Right atrium auricular region (tissue), 2 donors: Measurements from ENCODE around the gene TRHDE. TPM values are rescaled to one million over a fixed set of nuclear protein-coding genes. Genes with fewer than 3 reads are reported as not detected.
A peak's percentile ranks its signal among the peaks of the same experiment; 100 is the strongest.

Experiments used
- DNase-seq: peaks from one replicate; pipeline ENCODE4 v3.0.0-alpha.2; 2019; ENCODE audit warnings: low spot score
- H3K27ac ChIP-seq, 2 donors: fragments of 200-600 bp; sonication (generic); 1 replicate in 1 of 2; 2 replicates in 1 of 2; pipeline ENCODE4 v1.5.1; 2016 to 2019
- H3K27me3 ChIP-seq, 2 donors: fragments of 200-600 bp; sonication (generic); one replicate each; pipeline versions ENCODE4 v1.5.1 to v1.6.0; 2017 to 2019
- H3K36me3 ChIP-seq: fragments of 200-600 bp; sonication (generic); one replicate; pipeline ENCODE4 v1.5.1; 2016
- H3K4me1 ChIP-seq, 2 donors: fragments of 200-600 bp; sonication (generic); one replicate each; pipeline versions ENCODE4 v1.5.1 to v1.6.0; 2017 to 2019
- H3K4me3 ChIP-seq, 2 donors: fragments of 200-600 bp; sonication (generic); 1 replicate in 1 of 2; 2 replicates in 1 of 2; pipeline ENCODE4 v1.5.1; 2017 to 2019; ENCODE audit warnings: mild to moderate bottlenecking in 1 of 2, moderate library complexity in 1 of 2
- H3K9me3 ChIP-seq, 2 donors: fragments of 200-600 bp; sonication (generic); one replicate each; pipeline ENCODE4 v1.5.1; 2019
- total RNA-seq, 2 donors: library from RNA; depleted of rRNA; stranded (reverse); fragments of >200 nt; gene quantifications; one replicate each; pipeline ENCODE4 v1.1.0, GENCODE V29; 2016
- TF ChIP-seq, protein P1 (sequence below), 2 donors: fragments of 200-600 bp; sonication (generic); IDR thresholded peaks; one replicate each; pipeline ENCODE4 v1.5.1; 2019; ENCODE audit warnings: antibody characterized with exemption in 2 of 2

The TRHDE gene
- total RNA-seq, 2 donors from 2014 or later: 0.37 to 3.4 TPM

DNA sequence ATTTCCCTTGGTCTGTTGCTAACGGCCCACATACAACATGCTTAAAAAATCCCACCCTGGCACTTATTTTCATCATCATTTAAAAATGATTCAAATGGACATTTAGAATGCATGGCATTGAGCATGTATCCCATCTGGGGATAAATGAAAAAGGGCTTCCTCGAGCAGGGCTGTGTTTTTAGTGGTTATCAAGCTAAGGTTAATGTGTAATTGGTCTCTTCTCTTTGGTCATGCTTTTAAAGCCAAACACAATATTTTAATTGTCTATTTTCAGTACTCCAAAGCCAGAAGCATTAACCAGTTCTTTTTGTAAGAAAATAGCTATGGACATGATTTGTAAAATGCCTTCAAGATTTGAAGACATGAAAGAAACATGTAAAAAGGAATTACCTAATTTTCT, 1.9 kb upstream of the TRHDE start:
- Histone ChIP-seq H3K27me3 (peaks cover 10 to 14% of the 10 kb centered on the region in 2 donors), H3K4me1 (peaks cover 0 to 25% of the 10 kb centered on the region in 2 donors), H3K27ac (no peak overlapping the region), H3K4me3 (no peak overlapping the region), H3K36me3 (no peaks in the 10 kb centered on the region), H3K9me3 (no peaks in the 10 kb centered on the region)
- TF ChIP-seq, protein P1, sequence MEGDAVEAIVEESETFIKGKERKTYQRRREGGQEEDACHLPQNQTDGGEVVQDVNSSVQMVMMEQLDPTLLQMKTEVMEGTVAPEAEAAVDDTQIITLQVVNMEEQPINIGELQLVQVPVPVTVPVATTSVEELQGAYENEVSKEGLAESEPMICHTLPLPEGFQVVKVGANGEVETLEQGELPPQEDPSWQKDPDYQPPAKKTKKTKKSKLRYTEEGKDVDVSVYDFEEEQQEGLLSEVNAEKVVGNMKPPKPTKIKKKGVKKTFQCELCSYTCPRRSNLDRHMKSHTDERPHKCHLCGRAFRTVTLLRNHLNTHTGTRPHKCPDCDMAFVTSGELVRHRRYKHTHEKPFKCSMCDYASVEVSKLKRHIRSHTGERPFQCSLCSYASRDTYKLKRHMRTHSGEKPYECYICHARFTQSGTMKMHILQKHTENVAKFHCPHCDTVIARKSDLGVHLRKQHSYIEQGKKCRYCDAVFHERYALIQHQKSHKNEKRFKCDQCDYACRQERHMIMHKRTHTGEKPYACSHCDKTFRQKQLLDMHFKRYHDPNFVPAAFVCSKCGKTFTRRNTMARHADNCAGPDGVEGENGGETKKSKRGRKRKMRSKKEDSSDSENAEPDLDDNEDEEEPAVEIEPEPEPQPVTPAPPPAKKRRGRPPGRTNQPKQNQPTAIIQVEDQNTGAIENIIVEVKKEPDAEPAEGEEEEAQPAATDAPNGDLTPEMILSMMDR (IDR thresholded peaks at IDR 0.05): no peak
- DNase-seq: no peak

DNA sequence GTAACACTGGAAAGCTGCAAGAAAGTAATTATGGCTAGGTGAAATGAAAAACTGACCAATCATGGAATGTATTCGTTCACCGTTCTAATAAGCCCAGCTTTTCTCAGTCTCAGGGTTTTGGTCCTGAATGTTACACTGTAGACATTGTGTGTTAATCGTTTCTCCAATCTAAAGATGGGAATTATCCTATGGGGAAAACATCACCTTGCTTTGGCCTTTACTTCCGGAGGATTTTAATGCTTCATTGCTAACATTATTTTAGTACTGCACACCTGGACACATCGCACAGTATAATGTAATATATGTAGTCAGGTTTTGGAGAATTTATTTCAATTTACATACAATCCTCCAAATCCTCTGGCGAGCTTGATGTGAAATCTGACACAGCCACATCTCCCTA, 1.2 kb upstream of the TRHDE start:
- DNase-seq: no peak
- Histone ChIP-seq H3K4me1 (peaks cover 0 to 25% of the 10 kb centered on the region in 2 donors), H3K4me3 (peak overlapping the region in 1 of 2 donors; percentile 51), H3K36me3 (no peaks in the 10 kb centered on the region), H3K9me3 (no peaks in the 10 kb centered on the region), H3K27me3 (peaks cover 10 to 14% of the 10 kb centered on the region in 2 donors), H3K27ac (no peak overlapping the region)
- TF ChIP-seq, protein P1 (IDR thresholded peaks at IDR 0.05): no peak

DNA sequence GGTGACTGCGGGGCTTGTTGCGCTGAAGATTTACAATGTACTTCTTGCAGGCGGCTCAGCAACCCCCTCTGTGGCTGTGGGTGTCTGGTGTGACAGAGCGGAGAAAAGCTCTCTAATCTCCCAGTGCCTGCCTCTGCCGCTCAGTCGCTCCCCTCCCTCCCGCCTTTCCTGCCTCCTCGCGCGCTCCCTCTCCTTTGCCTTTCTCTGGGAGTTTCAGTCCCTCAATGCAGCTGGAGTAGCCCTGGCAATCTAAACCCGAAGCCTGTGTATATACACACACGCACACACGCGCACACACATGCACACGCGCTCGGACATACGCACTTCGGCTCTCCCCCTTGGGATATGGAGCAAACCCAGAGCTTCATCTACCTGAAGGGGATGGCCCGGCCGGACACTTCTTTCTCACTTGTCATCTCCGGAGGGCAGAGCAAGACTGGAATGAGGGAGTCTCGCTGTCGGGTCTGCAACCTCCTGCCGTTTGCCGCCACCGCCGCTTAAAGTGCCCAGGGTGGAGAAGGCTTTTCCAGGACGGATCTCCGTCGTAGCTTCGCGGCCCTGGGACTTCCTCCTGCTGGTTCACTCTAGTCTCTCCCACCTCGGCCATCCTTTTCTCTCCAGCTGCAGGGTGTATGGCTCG, 599 bp upstream of the TRHDE start:
- Histone ChIP-seq H3K27ac (peak overlapping the region; percentile 46 to 52), H3K4me3 (peak overlapping the region; percentile 31 to 51), H3K27me3 (peaks cover 10 to 14% of the 10 kb centered on the region in 2 donors), H3K4me1 (peaks cover 0 to 25% of the 10 kb centered on the region in 2 donors), H3K9me3 (no peaks in the 10 kb centered on the region), H3K36me3 (no peaks in the 10 kb centered on the region)
- TF ChIP-seq, protein P1 (IDR thresholded peaks at IDR 0.05): no peak
- DNase-seq: peak; percentile 64

DNA sequence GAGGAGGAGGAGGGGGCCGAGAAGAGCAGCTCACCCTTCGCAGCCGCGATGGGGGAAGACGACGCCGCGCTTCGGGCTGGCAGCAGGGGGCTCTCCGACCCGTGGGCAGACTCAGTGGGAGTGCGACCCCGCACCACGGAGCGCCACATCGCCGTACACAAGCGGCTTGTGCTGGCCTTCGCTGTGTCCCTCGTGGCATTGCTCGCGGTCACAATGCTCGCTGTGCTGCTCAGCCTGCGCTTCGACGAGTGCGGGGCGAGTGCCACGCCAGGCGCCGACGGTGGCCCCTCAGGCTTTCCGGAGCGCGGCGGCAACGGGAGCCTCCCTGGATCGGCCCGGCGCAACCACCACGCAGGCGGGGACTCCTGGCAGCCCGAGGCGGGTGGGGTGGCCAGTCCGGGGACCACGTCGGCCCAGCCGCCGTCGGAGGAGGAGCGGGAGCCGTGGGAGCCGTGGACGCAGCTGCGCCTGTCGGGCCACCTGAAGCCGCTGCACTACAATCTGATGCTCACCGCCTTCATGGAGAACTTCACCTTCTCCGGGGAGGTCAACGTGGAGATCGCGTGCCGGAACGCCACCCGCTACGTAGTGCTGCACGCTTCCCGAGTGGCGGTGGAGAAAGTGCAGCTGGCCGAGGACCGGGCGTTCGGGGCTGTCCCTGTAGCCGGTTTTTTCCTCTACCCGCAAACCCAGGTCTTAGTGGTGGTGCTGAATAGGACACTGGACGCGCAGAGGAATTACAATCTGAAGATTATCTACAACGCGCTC, 745 bp downstream of the TRHDE start:
- TF ChIP-seq, protein P1 (IDR thresholded peaks at IDR 0.05): no peak
- DNase-seq: no peak
- Histone ChIP-seq H3K4me1 (peaks cover 0 to 25% of the 10 kb centered on the region in 2 donors), H3K4me3 (peak overlapping the region; percentile 31 to 51), H3K9me3 (no peaks in the 10 kb centered on the region), H3K27me3 (peaks cover 10 to 14% of the 10 kb centered on the region in 2 donors), H3K27ac (no peak overlapping the region), H3K36me3 (no peaks in the 10 kb centered on the region)

DNA sequence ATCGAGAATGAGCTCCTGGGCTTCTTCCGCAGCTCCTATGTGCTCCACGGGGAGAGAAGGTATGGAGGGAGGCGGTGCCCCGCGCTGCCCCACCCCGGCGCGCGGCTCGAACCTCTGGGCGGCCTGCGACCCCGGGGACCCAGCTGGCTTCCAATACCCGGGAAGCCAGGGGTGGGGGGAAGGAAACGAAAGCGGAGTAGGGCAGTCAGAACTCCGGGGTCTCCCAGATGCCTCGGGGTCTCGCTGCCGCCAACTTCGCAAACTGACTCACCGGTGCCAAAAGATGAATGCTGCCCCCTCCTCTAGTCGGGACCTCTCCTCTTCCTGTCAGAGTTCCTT, 1.3 kb downstream of the TRHDE start:
- no peak for DNase-seq
- Histone ChIP-seq H3K9me3 (no peaks in the 10 kb centered on the region), H3K4me1 (peaks cover 0 to 25% of the 10 kb centered on the region in 2 donors), H3K36me3 (no peaks in the 10 kb centered on the region), H3K27ac (no peak overlapping the region), H3K27me3 (peaks cover 10 to 14% of the 10 kb centered on the region in 2 donors), H3K4me3 (peak overlapping the region; percentile 31 to 51)
- TF ChIP-seq, protein P1 (IDR thresholded peaks at IDR 0.05): no peak
